ENCODE measurements around the gene FASTK.

GRCh38 chr7:151120896-151121295 is 40.3 kb upstream of the FASTK start:
- TF ChIP-seq GATA2 (IDR thresholded peaks at IDR 0.05; ENCODE audit: low read depth, low read length) = no peak
- no peak for TF ChIP-seq GATA3 (IDR thresholded peaks at IDR 0.05; ENCODE audit: low read depth, low read length)

Measured in SH-SY5Y (cell line).